ENCODE measurements around the gene TACO1.

TACO1 gene

DNA sequence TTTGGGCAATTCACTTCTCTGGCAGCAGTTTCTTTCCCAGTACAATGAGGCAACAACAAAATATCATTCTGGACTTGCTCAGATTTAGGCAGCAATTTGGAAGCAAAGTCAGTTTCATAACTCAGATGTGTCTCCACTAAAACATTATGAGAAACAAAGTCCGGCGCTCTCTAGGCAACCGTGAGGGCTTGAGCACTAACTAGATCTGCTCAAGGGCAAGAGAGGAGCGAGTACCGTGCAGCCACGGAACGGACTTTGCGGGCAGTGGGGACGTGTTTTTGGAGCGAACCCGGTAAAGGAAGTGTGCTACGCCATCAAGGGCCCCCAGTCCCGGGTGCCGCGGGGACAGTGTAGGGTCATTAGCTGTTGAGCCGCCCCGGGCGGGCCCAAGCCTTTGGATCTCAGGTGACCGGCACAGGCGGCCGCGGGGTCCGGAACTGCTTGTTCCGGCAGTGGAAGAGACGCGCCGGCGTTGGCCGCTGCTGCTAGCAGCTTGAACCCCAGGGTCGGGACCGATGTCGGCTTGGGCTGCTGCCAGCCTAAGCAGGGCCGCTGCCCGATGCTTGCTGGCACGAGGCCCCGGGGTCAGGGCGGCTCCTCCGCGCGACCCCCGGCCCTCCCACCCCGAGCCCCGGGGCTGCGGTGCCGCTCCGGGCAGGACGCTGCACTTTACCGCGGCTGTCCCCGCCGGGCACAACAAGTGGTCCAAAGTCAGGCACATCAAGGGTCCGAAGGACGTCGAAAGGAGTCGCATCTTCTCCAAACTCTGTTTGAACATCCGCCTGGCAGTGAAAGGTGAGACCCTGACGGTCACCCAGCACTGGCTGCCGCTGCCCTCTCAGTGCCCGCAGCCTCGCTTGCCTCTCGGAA lies at the start of gene TACO1:
TACO1 (plus strand) TSS at position 327 of the 870 bp plus-strand sequence; CDS start at position 516, 189 bp downstream.
- DNase-seq (ENCODE audit: low read depth, low spot score) = peak; percentile 20
- peak within 1 kb of the TSS; percentile 29 for H3K27ac ChIP-seq

DNA sequence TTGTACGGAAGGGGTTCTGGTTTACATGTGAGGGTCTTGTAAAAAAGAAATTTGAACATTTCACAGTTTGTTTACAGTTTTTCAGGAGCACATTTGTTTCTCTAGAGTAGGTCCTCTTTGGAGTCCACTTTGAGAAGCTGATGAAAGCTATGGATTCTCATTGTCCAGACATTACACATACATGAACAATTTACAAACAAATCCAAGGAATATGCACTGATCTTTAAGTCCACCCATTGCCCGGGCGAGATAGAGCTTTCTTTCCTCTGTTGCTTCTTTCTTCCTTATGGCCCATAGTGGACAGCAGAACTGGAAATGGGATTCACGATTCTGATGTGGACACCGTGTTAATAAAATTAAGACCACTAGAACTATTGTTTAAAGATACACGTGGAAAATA lies 48.5 kb upstream of the TACO1 start:
- peak overlapping the region; percentile 71 for H3K27ac ChIP-seq
- DNase-seq (ENCODE audit: low read depth, low spot score) = no peak

GRCh38 chr17:63555500-63556156 lies 45.1 kb upstream of the TACO1 start:
- DNase-seq (ENCODE audit: low read depth, low spot score) = no peak

GRCh38 chr17:63557416-63557815 lies 43.3 kb upstream of the TACO1 start:
- H3K27ac ChIP-seq = no peak overlapping the region
- no peak for DNase-seq (ENCODE audit: low read depth, low spot score)

More at GRCh38 chr17:63555500-63556156, 45.1 kb upstream of the TACO1 start:
- no peak overlapping the region for H3K27ac ChIP-seq

DNA sequence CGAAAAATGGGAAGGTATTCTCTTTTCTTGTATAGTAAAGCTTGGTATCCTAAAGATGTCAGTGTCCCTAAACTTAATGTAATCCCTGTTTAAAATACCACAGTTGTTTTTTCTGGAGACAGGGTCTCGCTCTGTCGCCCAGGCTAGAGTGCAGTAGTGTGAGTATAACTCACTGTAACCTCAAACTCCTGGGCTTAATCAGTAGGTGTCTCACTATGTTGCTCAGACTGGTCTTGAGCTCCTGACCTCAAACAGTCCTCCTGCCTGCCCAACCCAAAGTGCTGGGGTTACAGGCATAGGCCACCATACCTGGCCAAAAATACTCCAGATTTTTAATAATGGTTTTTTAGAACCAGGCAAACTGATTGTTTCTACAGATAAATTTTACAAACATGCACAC lies 42.3 kb upstream of the TACO1 start:
- H3K27ac ChIP-seq = no peak overlapping the region
- DNase-seq (ENCODE audit: low read depth, low spot score) = no peak

GRCh38 chr17:63561819-63562218 lies 38.9 kb upstream of the TACO1 start:
- no peak overlapping the region for H3K27ac ChIP-seq
- DNase-seq (ENCODE audit: low read depth, low spot score) = no peak

DNA sequence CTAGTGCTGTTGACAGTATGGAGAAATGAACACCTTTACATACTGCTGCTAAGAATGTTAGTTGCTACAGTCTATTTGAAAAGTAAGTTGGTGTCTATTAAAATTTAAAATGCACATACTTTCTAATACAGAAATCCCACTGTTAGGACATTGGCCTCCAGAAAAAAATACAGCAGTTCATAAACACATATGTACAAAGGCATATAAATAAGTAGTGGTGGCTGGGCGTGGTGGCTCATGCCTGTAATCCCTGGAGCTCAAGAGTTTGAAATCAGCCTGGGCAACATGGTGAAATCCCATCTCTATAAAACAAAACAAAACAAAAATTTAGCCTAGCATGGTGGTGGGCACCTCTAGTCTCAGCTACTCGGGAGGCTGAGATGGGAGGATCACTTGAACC lies 37.4 kb upstream of the TACO1 start:
- DNase-seq (ENCODE audit: low read depth, low spot score) = no peak
- H3K27ac ChIP-seq = no peak overlapping the region

- H3K27ac ChIP-seq = no peak overlapping the region
- DNase-seq (ENCODE audit: low read depth, low spot score) = no peak
Measured at GRCh38 chr17:63564562-63564961, 36.1 kb upstream of the TACO1 start.

GRCh38 chr17:63567229-63567628 lies 33.5 kb upstream of the TACO1 start:
- no peak for DNase-seq (ENCODE audit: low read depth, low spot score)
- H3K27ac ChIP-seq = no peak overlapping the region

DNA sequence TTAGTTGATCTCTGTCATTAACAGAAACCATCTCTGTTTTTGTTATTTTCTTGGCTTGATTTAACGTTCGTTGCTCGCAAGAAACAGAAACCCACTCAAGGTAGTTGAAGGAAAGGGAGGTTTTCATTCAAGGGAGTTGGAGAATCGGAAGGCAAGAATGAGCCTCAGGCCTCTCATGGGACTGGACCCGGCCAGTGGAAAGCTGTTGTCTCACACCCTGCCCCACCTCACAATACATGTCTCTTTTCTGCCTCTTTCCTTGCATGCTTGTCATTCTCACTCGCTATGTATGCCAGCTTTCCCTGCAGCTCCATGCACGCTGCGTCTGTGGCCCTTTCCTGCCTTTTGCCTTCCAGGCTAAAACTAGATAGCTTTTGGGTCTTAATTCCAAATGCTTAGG lies 32.1 kb upstream of the TACO1 start:
- no peak for DNase-seq (ENCODE audit: low read depth, low spot score)
- no peak overlapping the region for H3K27ac ChIP-seq

GRCh38 chr17:63571632-63572310 lies 28.9 kb upstream of the TACO1 start:
- peak; percentile 27 for DNase-seq (ENCODE audit: low read depth, low spot score)
- H3K27ac ChIP-seq = peak overlapping the region; percentile 5

- DNase-seq (ENCODE audit: low read depth, low spot score) = no peak
- H3K27ac ChIP-seq = no peak overlapping the region
Measured at GRCh38 chr17:63573634-63574033, 27.1 kb upstream of the TACO1 start.

DNA sequence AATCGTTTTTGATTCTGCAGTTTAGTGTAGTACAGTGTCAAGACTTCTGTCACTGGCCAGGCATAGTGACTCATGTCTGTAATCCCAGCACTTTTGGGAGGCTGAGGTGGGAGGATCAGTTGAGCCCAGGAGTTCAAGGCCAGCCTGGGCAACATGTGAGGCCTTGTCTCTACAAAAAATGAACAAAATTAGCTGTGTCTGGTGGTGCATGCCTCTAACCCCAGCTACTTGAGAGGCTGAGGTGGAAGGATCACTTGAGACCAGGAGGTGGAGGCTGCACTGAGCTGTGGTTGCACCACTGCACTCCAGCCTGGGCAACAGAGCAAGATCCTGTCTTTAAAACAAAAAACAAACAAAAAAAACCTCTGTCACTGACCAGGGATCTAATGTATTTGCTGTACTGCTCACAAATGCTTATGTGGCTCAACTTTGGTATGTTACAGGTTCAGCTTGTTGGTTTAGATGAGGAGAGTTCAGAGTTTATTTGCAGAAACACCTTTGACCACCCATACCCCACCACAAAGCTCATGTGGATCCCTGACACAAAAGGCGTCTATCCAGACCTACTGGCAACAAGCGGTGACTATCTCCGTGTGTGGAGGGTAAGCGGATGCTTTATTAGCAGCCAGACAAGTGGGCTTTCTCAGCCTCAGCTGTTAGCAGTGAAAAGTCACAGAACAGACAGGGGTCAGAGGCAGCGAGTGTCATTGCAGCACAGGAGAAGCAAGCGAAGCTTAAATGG lies 22.5 kb upstream of the TACO1 start:
- DNase-seq (ENCODE audit: low read depth, low spot score) = no peak
- H3K27ac ChIP-seq = no peak overlapping the region

GRCh38 chr17:63578769-63579111 lies 22.0 kb upstream of the TACO1 start:
- H3K27ac ChIP-seq = no peak overlapping the region

GRCh38 chr17:63579633-63580032 lies 21.1 kb upstream of the TACO1 start:
- H3K27ac ChIP-seq = no peak overlapping the region
- DNase-seq (ENCODE audit: low read depth, low spot score) = no peak

More at GRCh38 chr17:63578769-63579111, 22.0 kb upstream of the TACO1 start:
- no peak for DNase-seq (ENCODE audit: low read depth, low spot score)

GRCh38 chr17:63587770-63588169 lies 12.9 kb upstream of the TACO1 start:
- H3K27ac ChIP-seq = no peak overlapping the region
- no peak for DNase-seq (ENCODE audit: low read depth, low spot score)

GRCh38 chr17:63588797-63589196 lies 11.9 kb upstream of the TACO1 start:
- no peak overlapping the region for H3K27ac ChIP-seq
- DNase-seq (ENCODE audit: low read depth, low spot score) = no peak

DNA sequence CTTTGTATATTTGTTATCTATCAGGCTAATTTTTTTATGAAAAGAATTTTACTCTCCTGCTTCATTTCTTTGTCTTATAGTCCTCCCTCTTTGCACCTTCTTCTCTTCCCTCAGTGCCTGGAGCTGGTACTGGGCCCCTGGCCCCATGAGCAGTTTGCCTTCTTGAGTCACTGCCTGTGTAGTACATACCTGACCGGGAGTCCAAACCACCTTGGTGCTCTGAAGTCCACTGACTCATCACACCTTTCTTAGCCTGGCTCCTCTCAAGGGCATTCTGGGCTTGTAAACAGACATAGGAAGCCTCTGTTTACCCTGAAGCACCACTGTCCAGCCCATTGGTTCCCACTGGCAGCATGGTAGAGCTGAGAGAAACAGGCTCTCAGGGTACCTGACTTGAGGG lies 11.0 kb upstream of the TACO1 start:
- peak; percentile 33 for DNase-seq (ENCODE audit: low read depth, low spot score)
- H3K27ac ChIP-seq = no peak overlapping the region

GRCh38 chr17:63592797-63593196 lies 7.9 kb upstream of the TACO1 start:
- H3K27ac ChIP-seq = no peak overlapping the region
- DNase-seq (ENCODE audit: low read depth, low spot score) = no peak

DNA sequence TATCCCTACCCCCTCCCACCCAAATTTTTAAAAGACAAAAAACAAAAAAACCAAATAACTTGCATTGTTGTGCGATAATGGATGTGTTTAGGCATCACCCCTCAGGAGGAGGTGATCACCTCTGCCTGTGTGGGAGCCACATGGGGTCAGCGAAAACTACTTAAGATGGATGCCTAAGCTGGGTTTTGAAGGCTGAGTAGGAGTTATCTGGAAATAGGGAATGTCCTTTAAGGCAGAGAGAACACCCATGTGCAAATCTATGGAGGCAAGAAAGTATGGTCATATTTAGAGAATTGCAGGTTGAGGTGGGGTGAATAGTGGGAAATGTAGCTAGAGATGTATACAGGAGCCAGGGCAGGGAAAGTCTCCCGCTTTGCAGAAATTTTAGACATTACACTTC lies 5.6 kb upstream of the TACO1 start:
- no peak overlapping the region for H3K27ac ChIP-seq
- no peak for DNase-seq (ENCODE audit: low read depth, low spot score)
